LNCAP (cell line): ENCODE results near the gene VAMP3.

Experiments used
- CTCF ChIP-seq: fragments of 450-650 bp; IDR thresholded peaks from 2 replicates; pipeline ENCODE4 v1.5.1; 2017; ENCODE audit warnings: mild to moderate bottlenecking

The VAMP3 gene

GRCh38 chr1:7770997-7771822 lies at the start of gene VAMP3:
Gene VAMP3 (plus strand): TSS chr1:7771296. CDS start chr1:7771384, 88 bp downstream.
- no peak for TF ChIP-seq CTCF

GRCh38 chr1:7721940-7722669 lies 49.0 kb upstream of the VAMP3 start:
- no peak for TF ChIP-seq CTCF

GRCh38 chr1:7722670-7723012 lies 48.5 kb upstream of the VAMP3 start:
- no peak for TF ChIP-seq CTCF

- TF ChIP-seq CTCF, result no peak
Observed at GRCh38 chr1:7726623-7727022, 44.5 kb upstream of the VAMP3 start.

GRCh38 chr1:7727809-7728471 lies 43.2 kb upstream of the VAMP3 start:
- no peak for TF ChIP-seq CTCF

GRCh38 chr1:7729761-7730160 lies 41.3 kb upstream of the VAMP3 start:
- no peak for TF ChIP-seq CTCF

GRCh38 chr1:7732331-7732730 lies 38.8 kb upstream of the VAMP3 start:
- TF ChIP-seq CTCF, result no peak
